PC-3 (cell line): ENCODE data around the gene MIPEP. TPM values are rescaled to one million over a fixed set of nuclear protein-coding genes. Genes with fewer than 3 reads are reported as not detected.

Source experiments
- ATAC-seq: fragments of 200-7000 bp; cut with Tn5 transposase; 2 replicates; pipeline ENCODE4 v1.9.1; 2020; ENCODE audit warnings: mild to moderate bottlenecking, moderate library complexity
- BruUV-seq: library from RNA; stranded (reverse); fragments of 400-500 nt; replicated peaks from 2 replicates; lab custom pipeline; 2021; lab: Mats Ljungman, UMichigan
- CTCF ChIA-PET: fragments of 300-600 bp; sonication (Branson Sonifier 250); formaldehyde crosslinking; loops from one replicate; lab custom pipeline; 2022; ENCODE audit warnings: antibody characterized with exemption; lab: Charles Lee
- POLR2A ChIA-PET: fragments of 300-600 bp; sonication (Branson Sonifier 250); formaldehyde crosslinking; loops from one replicate; lab custom pipeline; 2022; ENCODE audit warnings: antibody characterized with exemption; ENCODE audit not compliant: unreplicated experiment; lab: Charles Lee
- DNase-seq: peaks from one replicate; pipeline ENCODE4 v3.0.0-alpha.2; 2015
- H2AFZ ChIP-seq: fragments of 300-600 bp; sonication (generic); 2 replicates; pipeline ENCODE4 v1.6.0; 2016; ENCODE audit warnings: antibody characterized with exemption, low read length
- H3F3A ChIP-seq: fragments of 300-600 bp; sonication (generic); one replicate; pipeline ENCODE4 v1.6.0; 2017; ENCODE audit warnings: antibody characterized with exemption, low read length, control low read depth, mild to moderate bottlenecking; ENCODE audit not compliant: unreplicated experiment
- H3K27ac ChIP-seq: fragments of 300-600 bp; sonication (generic); 2 replicates; pipeline ENCODE4 v1.5.1; 2016; ENCODE audit warnings: mild to moderate bottlenecking, low read length
- H3K27me3 ChIP-seq: fragments of 300-600 bp; sonication (generic); 2 replicates; pipeline ENCODE4 v1.6.1; 2016; ENCODE audit warnings: low read length, mixed read lengths
- H3K36me3 ChIP-seq: fragments of 300-600 bp; sonication (generic); 2 replicates; pipeline ENCODE4 v1.6.1; 2016; ENCODE audit warnings: low read depth, mixed run types, low read length, mixed read lengths
- H3K4me1 ChIP-seq: fragments of 300-600 bp; sonication (generic); 2 replicates; pipeline ENCODE4 v1.5.1; 2016; ENCODE audit warnings: low read length; ENCODE audit not compliant: insufficient read depth
- H3K4me2 ChIP-seq: fragments of 300-600 bp; sonication (generic); 2 replicates; pipeline ENCODE4 v1.6.0; 2016; ENCODE audit warnings: low read length
- H3K4me3 ChIP-seq: fragments of 300-600 bp; sonication (generic); 2 replicates; pipeline ENCODE4 v1.5.1; 2016; ENCODE audit warnings: mild to moderate bottlenecking, low read length, mixed read lengths
- H3K79me2 ChIP-seq: fragments of 300-600 bp; sonication (generic); 2 replicates; pipeline ENCODE4 v1.6.1; 2017; ENCODE audit warnings: low read length, mixed read lengths
- H3K9ac ChIP-seq: fragments of 300-600 bp; sonication (generic); 2 replicates; pipeline ENCODE4 v1.6.0; 2016; ENCODE audit warnings: mild to moderate bottlenecking, low read length
- H3K9me2 ChIP-seq: fragments of 300-600 bp; sonication (generic); replicated peaks from 2 replicates; pipeline ENCODE4 v1.6.1; 2016; ENCODE audit warnings: mixed run types, low read length, mixed read lengths
- H3K9me3 ChIP-seq: fragments of 300-600 bp; sonication (generic); 2 replicates; pipeline ENCODE4 v1.6.1; 2016; ENCODE audit warnings: low read length, mixed read lengths
- H4K20me1 ChIP-seq: fragments of 300-600 bp; sonication (generic); 2 replicates; pipeline ENCODE4 v1.6.1; 2016; ENCODE audit warnings: low read length, mixed read lengths
- EZH2 ChIP-seq: fragments of 300-600 bp; sonication (generic); IDR thresholded peaks from one replicate; pipeline ENCODE4 v1.6.1; 2017; ENCODE audit warnings: antibody characterized with exemption, mild to moderate bottlenecking, low read length; ENCODE audit not compliant: unreplicated experiment
- EZH2phosphoT487 ChIP-seq: fragments of 300-600 bp; sonication (generic); IDR thresholded peaks from 2 replicates; pipeline ENCODE4 v1.6.1; 2018; ENCODE audit warnings: mild to moderate bottlenecking, antibody characterized with exemption, low read length, borderline replicate concordance
- intact Hi-C: fragments of 100-400 bp; cut with micrococcal nuclease; formaldehyde crosslinking; loops from 2 replicates; pipeline ENCODE4 v1.9.0; 2023
- total RNA-seq: library from RNA; depleted of rRNA; stranded (reverse); fragments of >200 nt; gene quantifications from 2 replicates; pipeline ENCODE4 v1.2.3, GENCODE V29; 2014
- TF ChIP-seq, protein P1 (sequence below): fragments of 300-600 bp; sonication (generic); conservative IDR thresholded peaks from 2 replicates; pipeline ENCODE4 v1.5.1; 2017; ENCODE audit warnings: antibody characterized with exemption, low read depth, mild to moderate bottlenecking, low read length

Gene MIPEP
- total RNA-seq, 1 experiment from 2014 or later: 30.5 TPM

DNA sequence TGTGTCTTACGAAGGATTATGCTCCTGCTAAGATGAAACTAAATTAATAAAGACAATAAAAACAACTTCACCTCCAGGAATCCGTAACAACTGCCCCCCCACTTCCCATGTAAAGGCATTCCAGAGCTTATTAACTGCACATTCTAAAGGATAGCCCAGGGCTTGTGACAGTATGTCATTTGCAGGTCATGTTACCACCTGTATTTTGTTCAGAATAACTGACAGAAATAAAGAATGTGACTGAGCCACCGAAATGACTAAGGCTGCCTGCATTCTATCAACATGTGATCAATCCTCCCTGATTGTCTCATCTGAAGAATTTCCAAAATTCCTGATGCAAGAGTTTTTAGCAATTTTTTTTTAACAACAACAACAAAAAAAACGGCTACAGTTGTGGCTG lies 117.2 kb downstream of the MIPEP start:
- ATAC-seq: peak; percentile 81
- POLR2A ChIA-PET: no interaction called here
- Histone ChIP-seq H4K20me1 (no peaks in the 10 kb centered on the region), H3K4me1 (peaks cover 17% of the 10 kb centered on the region), H3K27ac (peak overlapping the region; percentile 27), H3K4me2 (peak overlapping the region; percentile 61), H3F3A (no peaks in the 10 kb centered on the region), H3K79me2 (no peaks in the 10 kb centered on the region), H3K9ac (no peak overlapping the region), H3K4me3 (no peak overlapping the region), H2AFZ (no peak overlapping the region), H3K36me3 (no peaks in the 10 kb centered on the region), H3K9me2 (no peaks in the 10 kb centered on the region), H3K9me3 (no peaks in the 10 kb centered on the region), H3K27me3 (no peaks in the 10 kb centered on the region)
- intact Hi-C loops: no loop called here
- CTCF ChIA-PET: no interaction called here
- DNase-seq: peak; percentile 76
- no peak for TF ChIP-seq EZH2
- TF ChIP-seq, protein P1, sequence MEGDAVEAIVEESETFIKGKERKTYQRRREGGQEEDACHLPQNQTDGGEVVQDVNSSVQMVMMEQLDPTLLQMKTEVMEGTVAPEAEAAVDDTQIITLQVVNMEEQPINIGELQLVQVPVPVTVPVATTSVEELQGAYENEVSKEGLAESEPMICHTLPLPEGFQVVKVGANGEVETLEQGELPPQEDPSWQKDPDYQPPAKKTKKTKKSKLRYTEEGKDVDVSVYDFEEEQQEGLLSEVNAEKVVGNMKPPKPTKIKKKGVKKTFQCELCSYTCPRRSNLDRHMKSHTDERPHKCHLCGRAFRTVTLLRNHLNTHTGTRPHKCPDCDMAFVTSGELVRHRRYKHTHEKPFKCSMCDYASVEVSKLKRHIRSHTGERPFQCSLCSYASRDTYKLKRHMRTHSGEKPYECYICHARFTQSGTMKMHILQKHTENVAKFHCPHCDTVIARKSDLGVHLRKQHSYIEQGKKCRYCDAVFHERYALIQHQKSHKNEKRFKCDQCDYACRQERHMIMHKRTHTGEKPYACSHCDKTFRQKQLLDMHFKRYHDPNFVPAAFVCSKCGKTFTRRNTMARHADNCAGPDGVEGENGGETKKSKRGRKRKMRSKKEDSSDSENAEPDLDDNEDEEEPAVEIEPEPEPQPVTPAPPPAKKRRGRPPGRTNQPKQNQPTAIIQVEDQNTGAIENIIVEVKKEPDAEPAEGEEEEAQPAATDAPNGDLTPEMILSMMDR: no peak
- TF ChIP-seq EZH2phosphoT487: no peak
- no TSS peak for BruUV-seq

DNA sequence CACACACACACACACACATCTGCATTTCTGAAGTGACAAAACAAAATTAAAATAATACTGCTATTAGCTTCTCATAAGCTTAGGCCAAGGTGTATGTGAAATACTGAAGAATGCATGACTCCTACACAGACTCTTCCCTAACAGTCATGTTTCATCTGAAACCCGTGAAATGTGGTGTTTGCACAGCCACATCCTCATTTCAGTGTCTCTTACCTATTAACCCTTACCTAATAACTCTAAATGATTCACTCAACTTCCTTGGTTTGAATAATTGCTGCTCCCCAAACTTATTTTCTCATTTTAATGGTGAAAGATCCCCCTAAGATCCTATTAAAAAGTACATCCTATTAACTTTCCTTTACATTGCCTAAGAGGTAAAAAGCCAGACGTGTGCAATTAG lies 117.6 kb downstream of the MIPEP start:
- H3F3A ChIP-seq: no peaks in the 10 kb centered on the region
- H3K27ac ChIP-seq: peak overlapping the region; percentile 27
- ChIA-PET CTCF (no interaction called here), POLR2A (interaction anchor here (0.6 kb wide), 1 partner anchor 23 kb away, joined by 3 read pairs; no protein-coding TSS in a partner anchor)
- H3K36me3 ChIP-seq: no peaks in the 10 kb centered on the region
- peak overlapping the region; percentile 61 for H3K4me2 ChIP-seq
- no peaks in the 10 kb centered on the region for H4K20me1 ChIP-seq
- DNase-seq: peak; percentile 51
- no peaks in the 10 kb centered on the region for H3K9me3 ChIP-seq
- H3K4me1 ChIP-seq: peaks cover 17% of the 10 kb centered on the region
- intact Hi-C loops: no loop called here
- H3K9me2 ChIP-seq: no peaks in the 10 kb centered on the region
- TF ChIP-seq EZH2 (no peak), EZH2phosphoT487 (no peak)
- TF ChIP-seq, protein P1: no peak
- no peak overlapping the region for H2AFZ ChIP-seq
- BruUV-seq: no TSS peak
- H3K4me3 ChIP-seq: no peak overlapping the region
- ATAC-seq: peak; percentile 82
- no peak overlapping the region for H3K9ac ChIP-seq
- H3K27me3 ChIP-seq: no peaks in the 10 kb centered on the region
- no peaks in the 10 kb centered on the region for H3K79me2 ChIP-seq

DNA sequence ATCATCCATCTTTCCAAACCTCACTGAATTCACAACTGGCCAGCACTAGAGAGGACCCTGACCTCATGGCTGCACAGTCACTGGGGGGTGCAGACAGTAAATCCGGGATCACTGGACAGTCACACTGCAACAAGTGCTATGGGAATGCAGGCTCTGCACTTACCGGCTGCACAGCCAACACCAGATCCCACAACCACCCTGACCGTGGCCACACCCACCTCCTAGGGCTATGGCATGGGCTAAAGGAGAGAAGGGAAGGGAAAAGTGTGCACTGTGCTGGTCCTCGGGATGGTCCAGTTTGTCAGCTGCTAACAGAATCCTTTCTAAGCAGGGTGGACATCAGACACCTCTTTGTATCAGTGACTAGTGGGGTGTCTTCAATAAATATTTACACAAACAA lies 118.2 kb downstream of the MIPEP start:
- H3K4me1 ChIP-seq: peaks cover 17% of the 10 kb centered on the region
- H3K27ac ChIP-seq: 0 out of 2 replicates have a peak overlapping the region, but pooled peaks have one; percentile 27
- ChIA-PET POLR2A (interaction anchor here (0.6 kb wide), 1 partner anchor 22 kb away, joined by 3 read pairs; no protein-coding TSS in a partner anchor), CTCF (no interaction called here)
- TF ChIP-seq EZH2phosphoT487 (no peak), EZH2 (no peak)
- TF ChIP-seq, protein P1: no peak
- DNase-seq: no peak
- no peak overlapping the region for H3K4me3 ChIP-seq
- intact Hi-C loops: no loop called here
- no peak overlapping the region for H2AFZ ChIP-seq
- H3K27me3 ChIP-seq: no peaks in the 10 kb centered on the region
- no peak overlapping the region for H3K9ac ChIP-seq
- H4K20me1 ChIP-seq: no peaks in the 10 kb centered on the region
- no peaks in the 10 kb centered on the region for H3F3A ChIP-seq
- H3K4me2 ChIP-seq: 0 out of 2 replicates have a peak overlapping the region, but pooled peaks have one; percentile 61
- no peaks in the 10 kb centered on the region for H3K9me2 ChIP-seq
- no peaks in the 10 kb centered on the region for H3K36me3 ChIP-seq
- ATAC-seq: peak; percentile 20; the same call in 1 of the 2 replicates
- no peaks in the 10 kb centered on the region for H3K9me3 ChIP-seq
- no peaks in the 10 kb centered on the region for H3K79me2 ChIP-seq
- BruUV-seq: no TSS peak
